Hepatocyte (in vitro differentiated cells): ENCODE measurements around the gene WDFY2. TPM values are rescaled to one million over a fixed set of nuclear protein-coding genes. Genes with fewer than 3 reads are reported as not detected.

ENCODE experiments used
- DNase-seq: peaks from one replicate; pipeline ENCODE4 v3.0.0-alpha.2; 2016; ENCODE audit warnings: low spot score
- H2AFZ ChIP-seq: fragments of 200-600 bp; sonication (generic); 2 replicates; pipeline ENCODE4 v1.6.0; 2016; ENCODE audit warnings: antibody characterized with exemption, mild to moderate bottlenecking
- H3K27ac ChIP-seq: fragments of 200-600 bp; sonication (generic); 2 replicates; pipeline ENCODE4 v1.5.1; 2016; ENCODE audit warnings: mild to moderate bottlenecking
- H3K27me3 ChIP-seq: fragments of 200-600 bp; sonication (generic); 2 replicates; pipeline ENCODE4 v1.6.1; 2016
- H3K36me3 ChIP-seq: fragments of 200-600 bp; sonication (generic); replicated peaks from 2 replicates; pipeline ENCODE4 v1.5.1; 2016; ENCODE audit warnings: low read depth; ENCODE audit not compliant: insufficient read depth
- H3K4me1 ChIP-seq: fragments of 200-600 bp; sonication (generic); 2 replicates; pipeline ENCODE4 v1.5.1; 2016; ENCODE audit warnings: mild to moderate bottlenecking, moderate library complexity; ENCODE audit not compliant: insufficient read depth
- H3K4me2 ChIP-seq: fragments of 200-600 bp; sonication (generic); 2 replicates; pipeline ENCODE4 v1.6.0; 2016
- H3K4me3 ChIP-seq: fragments of 200-600 bp; sonication (generic); 2 replicates; pipeline ENCODE4 v1.5.1; 2016; ENCODE audit warnings: mild to moderate bottlenecking
- H3K79me2 ChIP-seq: fragments of 200-600 bp; sonication (generic); 2 replicates; pipeline ENCODE4 v1.6.0; 2017; ENCODE audit warnings: mild to moderate bottlenecking
- H3K9me2 ChIP-seq: fragments of 200-600 bp; sonication (generic); replicated peaks from 2 replicates; pipeline ENCODE4 v1.6.0; 2017; ENCODE audit warnings: mild to moderate bottlenecking; ENCODE audit not compliant: insufficient read depth
- H3K9me3 ChIP-seq: fragments of 200-600 bp; sonication (generic); 2 replicates; pipeline ENCODE4 v1.5.1; 2016; ENCODE audit warnings: low read depth, mild to moderate bottlenecking
- H4K20me1 ChIP-seq: fragments of 200-600 bp; sonication (generic); 2 replicates; pipeline ENCODE4 v1.6.0; 2016; ENCODE audit warnings: mild to moderate bottlenecking; ENCODE audit not compliant: insufficient read depth, poor library complexity, severe bottlenecking
- EZH2 ChIP-seq: fragments of 200-600 bp; sonication (generic); IDR thresholded peaks from 2 replicates; pipeline ENCODE4 v1.6.1; 2016; ENCODE audit warnings: antibody characterized with exemption, mild to moderate bottlenecking, borderline replicate concordance
- EZH2phosphoT487 ChIP-seq: fragments of 200-600 bp; sonication (generic); IDR thresholded peaks from one replicate; pipeline ENCODE4 v1.6.1; 2018; ENCODE audit warnings: antibody characterized with exemption, mild to moderate bottlenecking, low read depth, moderate library complexity; ENCODE audit not compliant: unreplicated experiment, severe bottlenecking
- WGBS: methylation state at CpG from one replicate; pipeline ENCODE4 v1.1.6; 2016; ENCODE audit warnings: low lambda C conversion rate; ENCODE audit errors: missing lambda C conversion rate; 5-methylcytosine and 5-hydroxymethylcytosine counted together
- polyA plus RNA-seq: library from polyadenylated mRNA; unstranded; fragments of >200 nt; fragmentation: Nextera tagmentation; extraction: Ambion mirVana; gene quantifications from 2 replicates; pipeline ENCODE4 v1.2.1, GENCODE V29; 2016
- total RNA-seq: library from RNA; depleted of rRNA; stranded (reverse); fragments of >200 nt; gene quantifications from 2 replicates; pipeline ENCODE4 v1.2.3, GENCODE V29; 2014
- TF ChIP-seq, protein P1 (sequence below): fragments of 200-600 bp; sonication (generic); IDR thresholded peaks from 2 replicates; pipeline ENCODE4 v1.5.1; 2016; ENCODE audit warnings: antibody characterized with exemption, mild to moderate bottlenecking; ENCODE audit not compliant: poor library complexity

Gene WDFY2
- total and polyA plus RNA-seq, 2 experiments from 2014 or later = 9.0 to 9.1 TPM

GRCh38 chr13:51632591-51633362 lies 48.5 kb downstream of the WDFY2 start:
- 65% methylated on average over 3 of the region's 3 CpGs for WGBS
- no peak overlapping the region for H3K27ac ChIP-seq
- no peak overlapping the region for H3K4me3 ChIP-seq
- no peaks in the 10 kb centered on the region for H3K9me3 ChIP-seq
- H4K20me1 ChIP-seq = no peaks in the 10 kb centered on the region
- no peak for TF ChIP-seq EZH2phosphoT487
- TF ChIP-seq, protein P1, sequence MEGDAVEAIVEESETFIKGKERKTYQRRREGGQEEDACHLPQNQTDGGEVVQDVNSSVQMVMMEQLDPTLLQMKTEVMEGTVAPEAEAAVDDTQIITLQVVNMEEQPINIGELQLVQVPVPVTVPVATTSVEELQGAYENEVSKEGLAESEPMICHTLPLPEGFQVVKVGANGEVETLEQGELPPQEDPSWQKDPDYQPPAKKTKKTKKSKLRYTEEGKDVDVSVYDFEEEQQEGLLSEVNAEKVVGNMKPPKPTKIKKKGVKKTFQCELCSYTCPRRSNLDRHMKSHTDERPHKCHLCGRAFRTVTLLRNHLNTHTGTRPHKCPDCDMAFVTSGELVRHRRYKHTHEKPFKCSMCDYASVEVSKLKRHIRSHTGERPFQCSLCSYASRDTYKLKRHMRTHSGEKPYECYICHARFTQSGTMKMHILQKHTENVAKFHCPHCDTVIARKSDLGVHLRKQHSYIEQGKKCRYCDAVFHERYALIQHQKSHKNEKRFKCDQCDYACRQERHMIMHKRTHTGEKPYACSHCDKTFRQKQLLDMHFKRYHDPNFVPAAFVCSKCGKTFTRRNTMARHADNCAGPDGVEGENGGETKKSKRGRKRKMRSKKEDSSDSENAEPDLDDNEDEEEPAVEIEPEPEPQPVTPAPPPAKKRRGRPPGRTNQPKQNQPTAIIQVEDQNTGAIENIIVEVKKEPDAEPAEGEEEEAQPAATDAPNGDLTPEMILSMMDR = no peak
- no peak for TF ChIP-seq EZH2
- H3K4me1 ChIP-seq = peaks cover 30% of the 10 kb centered on the region
- H3K9me2 ChIP-seq = no peaks in the 10 kb centered on the region
- H3K79me2 ChIP-seq = peaks cover 14% of the 10 kb centered on the region
- no peak for DNase-seq
- H2AFZ ChIP-seq = no peak overlapping the region
- no peaks in the 10 kb centered on the region for H3K27me3 ChIP-seq
- H3K36me3 ChIP-seq = no peaks in the 10 kb centered on the region
- H3K4me2 ChIP-seq = no peak overlapping the region

DNA sequence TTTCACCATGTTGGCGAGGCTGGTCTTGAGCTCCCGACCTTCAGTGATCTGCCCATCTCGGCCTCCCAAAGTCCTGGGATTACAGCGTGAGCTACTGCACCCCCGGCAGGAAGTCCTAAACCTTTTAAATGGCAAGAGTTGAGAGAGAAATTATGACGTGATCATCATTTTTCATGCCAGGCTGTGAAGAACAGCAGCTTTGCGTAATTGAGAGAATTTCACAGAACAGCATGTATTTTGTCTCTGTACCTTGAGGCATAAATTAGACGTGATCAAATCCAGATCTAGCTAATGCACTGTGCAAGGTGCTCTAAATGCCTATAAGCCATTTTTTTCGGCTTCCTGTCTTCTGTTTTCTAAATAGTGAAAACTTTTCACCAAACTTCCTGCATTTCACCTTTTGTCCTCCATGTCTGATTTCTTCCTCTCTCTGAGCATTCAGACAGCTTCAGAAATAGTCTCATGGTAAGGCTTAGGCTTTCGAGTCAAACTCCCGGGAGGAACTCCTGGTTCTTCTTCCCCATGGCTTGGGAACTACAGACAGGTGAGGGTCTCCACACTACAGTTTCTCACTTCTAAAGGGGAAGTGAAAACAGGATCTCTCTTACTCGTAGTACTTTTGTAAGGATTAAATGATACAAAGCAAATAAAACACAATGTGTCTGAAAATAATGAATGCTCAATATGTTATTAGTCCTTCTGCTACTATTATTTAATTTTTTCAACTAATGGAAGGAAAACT lies 51.0 kb downstream of the WDFY2 start:
- H3K4me2 ChIP-seq = no peak overlapping the region
- H4K20me1 ChIP-seq = no peaks in the 10 kb centered on the region
- no peaks in the 10 kb centered on the region for H3K36me3 ChIP-seq
- TF ChIP-seq EZH2 (no peak), EZH2phosphoT487 (no peak)
- TF ChIP-seq, protein P1 = no peak
- peaks cover 24% of the 10 kb centered on the region for H3K79me2 ChIP-seq
- no peak overlapping the region for H2AFZ ChIP-seq
- H3K27me3 ChIP-seq = no peaks in the 10 kb centered on the region
- H3K9me2 ChIP-seq = no peaks in the 10 kb centered on the region
- DNase-seq = no peak
- H3K9me3 ChIP-seq = no peaks in the 10 kb centered on the region
- peaks cover 45% of the 10 kb centered on the region for H3K4me1 ChIP-seq
- peak overlapping the region; percentile 81 for H3K27ac ChIP-seq
- 80% methylated on average over 12 of the region's 12 CpGs for WGBS
- H3K4me3 ChIP-seq = no peak overlapping the region

DNA sequence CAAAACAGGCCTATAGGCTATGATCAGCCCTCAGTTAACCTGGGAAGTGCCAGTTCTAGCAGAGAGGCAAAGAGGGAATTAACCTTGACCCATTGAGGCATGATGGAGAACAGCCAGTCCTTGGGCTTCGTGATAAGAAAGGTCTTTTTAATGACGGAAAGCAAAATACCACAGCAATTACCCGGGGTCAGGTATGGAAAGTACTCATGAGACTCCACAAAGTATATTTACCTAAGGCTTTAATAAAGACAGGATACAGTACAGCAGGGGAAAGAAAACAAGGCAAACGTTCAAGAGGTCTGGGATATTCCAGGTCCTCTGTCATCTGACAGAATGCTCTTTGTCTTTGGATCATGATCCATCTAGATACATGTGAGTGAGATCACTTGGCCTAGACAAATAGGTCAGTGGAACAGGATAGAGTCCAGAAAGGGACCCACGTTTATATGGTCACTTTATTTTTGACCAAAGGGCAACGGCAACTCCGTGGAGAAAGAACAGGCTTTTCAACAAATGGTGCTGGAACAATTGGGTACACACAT lies 52.2 kb downstream of the WDFY2 start:
- DNase-seq = peak; percentile 42
- Histone ChIP-seq H3K4me3 (no peak overlapping the region), H3K27me3 (no peaks in the 10 kb centered on the region), H3K27ac (peak overlapping the region; percentile 81), H2AFZ (no peak overlapping the region), H3K9me3 (no peaks in the 10 kb centered on the region), H3K4me1 (peaks cover 45% of the 10 kb centered on the region), H4K20me1 (no peaks in the 10 kb centered on the region), H3K79me2 (peaks cover 21% of the 10 kb centered on the region), H3K4me2 (peak overlapping the region; percentile 48), H3K9me2 (no peaks in the 10 kb centered on the region), H3K36me3 (no peaks in the 10 kb centered on the region)
- WGBS = 30% methylated on average over 7 of the region's 7 CpGs
- TF ChIP-seq EZH2phosphoT487 (no peak), EZH2 (no peak)
- TF ChIP-seq, protein P1 = no peak
